ENCODE results near the gene FUZ. TPM values are rescaled to one million over a fixed set of nuclear protein-coding genes. Genes with fewer than 3 reads are reported as not detected.

Gene FUZ
- total and polyA plus RNA-seq, 2 of the 8 experiments (the other 6 are each of a cell fraction or from before 2014, with no cell fraction given) = 28.4 to 33.9 TPM

DNA sequence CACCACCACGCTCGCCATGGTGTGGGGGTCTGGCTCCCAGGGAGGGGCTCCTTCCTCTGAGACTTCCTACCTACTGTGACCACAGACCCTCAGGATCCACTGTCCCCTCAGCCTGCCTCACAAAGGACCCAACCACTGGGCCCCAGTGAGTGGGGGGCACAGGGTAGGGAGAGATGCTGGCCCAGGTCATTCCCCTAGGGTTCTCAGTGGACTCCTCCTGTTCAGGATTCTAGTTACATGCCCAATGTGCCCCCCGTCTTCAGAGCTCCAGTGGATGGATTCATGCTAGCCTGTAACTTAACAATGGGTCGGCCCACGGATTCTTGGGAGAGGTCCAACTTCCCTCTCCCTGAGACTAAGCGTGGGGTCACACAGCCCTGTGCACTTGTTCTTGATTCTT lies 49.9 kb downstream of the FUZ start, which contains the start of gene TSKS:
Gene TSKS, minus strand, starts transcription at position 77 of the 400 bp plus-strand sequence. Its CDS starts 59 bp downstream, at position 18.
- Histone ChIP-seq H3K27ac (ENCODE audit: low read depth, low read length) (no peak within 1 kb of the TSS), H3K79me1 (ENCODE audit: low read depth, low read length) (peaks cover 9% of the 10 kb centered on the region), H2BK20ac (ENCODE audit: low read length) (peak within 1 kb of the TSS; percentile 66; the same call in 1 of the 2 replicates), H3K23me2 (ENCODE audit: low read depth, low read length) (peaks cover 13% of the 10 kb centered on the region), H2BK15ac (ENCODE audit: low read length) (no peak within 1 kb of the TSS), H2BK120ac (replicated peaks; ENCODE audit: low read depth, low read length) (no peak within 1 kb of the TSS), H3K23ac (ENCODE audit: insufficient read length) (no peak within 1 kb of the TSS), H2AFZ (ENCODE audit: low read length) (no peak within 1 kb of the TSS; the same call in 1 of the 2 replicates), H3K4ac (replicated peaks; ENCODE audit: insufficient read length, low read depth, low read length) (no peak within 1 kb of the TSS), H4K5ac (ENCODE audit: insufficient read length, low read depth, low read length) (no peak within 1 kb of the TSS), H3K9me3 (ENCODE audit: insufficient read depth in 2 of 2, low read depth in 1 of 2, low read length in 1 of 2) (no peaks in the 10 kb centered on the region), H3K36me3 (ENCODE audit: control insufficient read depth in 2 of 4, insufficient read depth in 4 of 4, low read length in 3 of 4) (no peaks in the 10 kb centered on the region), H3K4me1 (replicated peaks in 1 of 4; ENCODE audit: control insufficient read depth in 3 of 4, insufficient read depth in 4 of 4, low read length in 3 of 4) (peaks cover 0 to 11% (median 5%) of the 10 kb centered on the region in 4 experiments; a peak in 6 of 7 replicates), H3K14ac (ENCODE audit: insufficient read length) (no peak within 1 kb of the TSS), H3K56ac (replicated peaks; ENCODE audit: insufficient read length, low read depth, low read length) (no peak within 1 kb of the TSS), H4K20me1 (replicated peaks in 1 of 2; ENCODE audit: control insufficient read depth in 1 of 2, insufficient read depth in 2 of 2, low read length in 2 of 2) (no peaks in the 10 kb centered on the region), H3K4me3 (ENCODE audit: extremely low read depth in 1 of 4, insufficient read depth in 2 of 4, low read depth in 3 of 4, low read length in 4 of 4) (no peak within 1 kb of the TSS), H4K91ac (replicated peaks; ENCODE audit: insufficient read length, low read length) (peak within 1 kb of the TSS; percentile 39), H3K9ac (replicated peaks in 1 of 4; ENCODE audit: extremely low read depth in 1 of 4, low read depth in 3 of 4, low read length in 3 of 4) (no peak within 1 kb of the TSS), H3K18ac (ENCODE audit: extremely low read depth, low read length) (no peak within 1 kb of the TSS; the same call in 1 of the 2 replicates), H2BK12ac (ENCODE audit: low read depth, low read length) (peak within 1 kb of the TSS; percentile 68; the same call in 1 of the 2 replicates), H3K79me2 (ENCODE audit: control insufficient read depth in 1 of 2, insufficient read depth in 2 of 2, low read length in 2 of 2) (peaks cover 0 to 11% of the 10 kb centered on the region in 2 experiments; a peak in 2 of 4 replicates), H3K27me3 (replicated peaks in 1 of 4; ENCODE audit: control insufficient read depth in 3 of 4, extremely low read depth in 1 of 4, insufficient read depth in 3 of 4, low read length in 3 of 4) (no peaks in the 10 kb centered on the region), H4K8ac (ENCODE audit: extremely low read depth, insufficient read depth, low read length) (peak within 1 kb of the TSS; percentile 3; the same call in 1 of the 2 replicates), H2BK5ac (ENCODE audit: low read depth, low read length) (no peak within 1 kb of the TSS), H2AK5ac (ENCODE audit: low read depth, low read length) (no peak within 1 kb of the TSS), H3K4me2 (ENCODE audit: insufficient read depth in 1 of 2, low read depth in 2 of 2, low read length in 2 of 2) (no peak within 1 kb of the TSS)
- FAIRE-seq (no peak), DNase-seq (ENCODE audit: low read depth in 1 of 2, low spot score in 2 of 2) (no peak)
- POLR2A ChIA-PET (ENCODE audit: partially characterized antibody) = interaction anchor here (0.7 to 1.2 kb wide), 7 partner anchors 8 to 173 kb away, joined by 3 to 4 read pairs (median 3); partner anchors contain the start of gene ADM5
- CTCF ChIA-PET (ENCODE audit: partially characterized antibody) = interaction anchor here (0.9 to 2.2 kb wide), 3 partner anchors 17 to 46 kb away, joined by 4 to 8 read pairs (median 8); no protein-coding TSS in a partner anchor
- 88% methylated on average over 6 of the region's 6 CpGs; no CpG with 5 or more reads in 1 of the 2 experiments for WGBS, 2 experiments (ENCODE audit: extremely low coverage in 1 of 2, insufficient coverage in 1 of 2, insufficient read length in 1 of 2, insufficient replicate concordance in 2 of 2, low coverage in 1 of 2, low lambda C conversion rate in 2 of 2, missing lambda C conversion rate in 1 of 2)
- TF ChIP-seq EP300 (IDR thresholded peaks at IDR 0.05; ENCODE audit: borderline replicate concordance in 1 of 2, low read depth in 2 of 2, low read length in 2 of 2) (no peak), JUND (IDR thresholded peaks at IDR 0.05; ENCODE audit: low read length) (0 out of 2 replicates have a peak, but pooled peaks have one; percentile 12)

Data from H1 (cell line).